ENCODE results near the gene SCPEP1. TPM values are rescaled to one million over a fixed set of nuclear protein-coding genes. Genes with fewer than 3 reads are reported as not detected.

Gene SCPEP1
- total RNA-seq, 1 donor from 2014 or later: 7.5 TPM

- intact Hi-C loops (cut with micrococcal nuclease): no loop called here
Measured at GRCh38 chr17:57038486-57038885, 60.6 kb downstream of the SCPEP1 start.

- intact Hi-C loops (cut with micrococcal nuclease): no loop called here
Measured at GRCh38 chr17:57040571-57040970, 62.6 kb downstream of the SCPEP1 start.

- intact Hi-C loops (cut with micrococcal nuclease): no loop called here
Measured at GRCh38 chr17:57043276-57043675, 65.3 kb downstream of the SCPEP1 start.

- intact Hi-C loops (cut with micrococcal nuclease): no loop called here
Measured at GRCh38 chr17:57044976-57045867, 67.3 kb downstream of the SCPEP1 start.

GRCh38 chr17:57045868-57046704 lies 68.2 kb downstream of the SCPEP1 start:
- intact Hi-C loops (cut with micrococcal nuclease): no loop called here

- intact Hi-C loops (cut with micrococcal nuclease): no loop called here
Measured at GRCh38 chr17:57046749-57047148, 68.8 kb downstream of the SCPEP1 start.

- intact Hi-C loops (cut with micrococcal nuclease): no loop called here
Measured at GRCh38 chr17:57048096-57048495, 70.2 kb downstream of the SCPEP1 start.

GRCh38 chr17:57050306-57050705 lies 72.4 kb downstream of the SCPEP1 start:
- intact Hi-C loops (cut with micrococcal nuclease): no loop called here

GRCh38 chr17:57051886-57052361 lies 74.0 kb downstream of the SCPEP1 start:
- intact Hi-C loops (cut with micrococcal nuclease): no loop called here

Other genes starting within 250 kb of the SCPEP1 start
- gene C17orf67, start 144.2 kb upstream of the SCPEP1 start, total RNA-seq: 3.2 TPM in 2 replicates
- gene DGKE, start 144.0 kb upstream of the SCPEP1 start, total RNA-seq: 25.8 and 25.9 TPM in 2 replicates
- gene TRIM25, start 64.1 kb upstream of the SCPEP1 start, total RNA-seq: 109 and 111 TPM in 2 replicates
- 18.6 and 19.2 TPM in 2 replicates for gene COIL, start 17.1 kb upstream of the SCPEP1 start, total RNA-seq
- gene AKAP1, start 107.1 kb downstream of the SCPEP1 start, total RNA-seq: 34.2 and 37.7 TPM in 2 replicates

All from T-helper 2 cell treated with Interferon-gamma antibody and Interleukin-4, amounts not matched to agents 100 ng/mL and 5 ng/mL, for 36 hours (primary cell).